CD4-positive, CD25-positive, alpha-beta regulatory T cell (primary cell): Measurements from ENCODE around the gene RGS12. TPM values are rescaled to one million over a fixed set of nuclear protein-coding genes. Genes with fewer than 3 reads are reported as not detected.
A peak's percentile ranks its signal among the peaks of the same experiment; 100 is the strongest.

Experiments
- ATAC-seq, 2 donors: fragments of 150-1000 bp; cut with Tn5 transposase; one replicate each; pipeline ENCODE4 v1.10.0; 2021; ENCODE audit warnings: low read depth in 2 of 2, moderate number of reproducible peaks in 2 of 2, moderate library complexity in 1 of 2
- DNase-seq, 3 donors: peaks; one replicate each; pipeline versions ENCODE4 v3.0.0 to v3.0.0-alpha.2; 2012 to 2022; ENCODE audit warnings: mixed read lengths in 1 of 3
- H3K27ac ChIP-seq: one replicate; pipeline ENCODE4 v1.7.0; 2013; ENCODE audit warnings: mild to moderate bottlenecking, low read length; ENCODE audit not compliant: insufficient read depth, poor library complexity, severe bottlenecking
- H3K27me3 ChIP-seq: one replicate; pipeline ENCODE4 v1.7.0; 2013; ENCODE audit warnings: low read length; ENCODE audit not compliant: control insufficient read depth, insufficient read depth
- H3K36me3 ChIP-seq: one replicate; pipeline ENCODE4 v1.7.0; 2013; ENCODE audit warnings: mild to moderate bottlenecking, low read length, moderate library complexity; ENCODE audit not compliant: control insufficient read depth, insufficient read depth
- H3K4me1 ChIP-seq: 2 replicates; pipeline ENCODE4 v1.7.0; 2013; ENCODE audit warnings: mild to moderate bottlenecking, low read length; ENCODE audit not compliant: insufficient read depth, control insufficient read depth, poor library complexity, severe bottlenecking
- H3K4me3 ChIP-seq: one replicate; pipeline ENCODE4 v1.7.0; 2013; ENCODE audit warnings: low read depth, mild to moderate bottlenecking, low read length, moderate library complexity
- H3K9me3 ChIP-seq, 2 experiments: 1 replicate in 1 of 2; 2 replicates in 1 of 2; pipeline ENCODE4 v1.7.0; 2013; ENCODE audit warnings: low read length in 2 of 2, mild to moderate bottlenecking in 1 of 2, moderate library complexity in 1 of 2; ENCODE audit not compliant: control insufficient read depth in 2 of 2
- H3K27ac Mint-ChIP-seq, 3 donors: one replicate each; pipeline ENCODE4 v1.8.0; 2020 to 2022; ENCODE audit warnings: mild to moderate bottlenecking in 3 of 3, mixed read lengths in 3 of 3, moderate library complexity in 2 of 3
- H3K27me3 Mint-ChIP-seq: one replicate; pipeline ENCODE4 v1.8.0; 2022; ENCODE audit warnings: mild to moderate bottlenecking, mixed read lengths
- H3K36me3 Mint-ChIP-seq: one replicate; pipeline ENCODE4 v1.8.0; 2020; ENCODE audit warnings: mixed read lengths
- H3K4me1 Mint-ChIP-seq, 4 donors: one replicate each; pipeline ENCODE4 v1.8.0; 2020 to 2022; ENCODE audit warnings: mixed read lengths in 4 of 4, mild to moderate bottlenecking in 1 of 4
- H3K4me3 Mint-ChIP-seq, 4 donors: one replicate each; pipeline ENCODE4 v1.8.0; 2020 to 2022; ENCODE audit warnings: mild to moderate bottlenecking in 4 of 4, mixed read lengths in 4 of 4, moderate library complexity in 3 of 4
- H3K9me3 Mint-ChIP-seq, 7 donors: one replicate each; pipeline ENCODE4 v1.8.0; 2020 to 2022; ENCODE audit warnings: mixed read lengths in 7 of 7, mild to moderate bottlenecking in 3 of 7, moderate library complexity in 2 of 7
- polyA plus RNA-seq, 4 donors: library from polyadenylated mRNA; unstranded; fragments of 300-500 nt; fragmentation: Illumina TruSeq; gene quantifications; one replicate each; pipeline ENCODE4 v1.2.3, GENCODE V29; 2021
- total RNA-seq: library from RNA; stranded (reverse); gene quantifications from one replicate; pipeline ENCODE4 v1.2.3, GENCODE V29; 2022

Gene RGS12
- total and polyA plus RNA-seq, 5 donors from 2014 or later: 3.7 to 27.6 (median 6.6) TPM

GRCh38 chr4:3332498-3332897 lies 39.7 kb downstream of the RGS12 start:
- Histone ChIP-seq H3K27me3 (no peaks in the 10 kb centered on the region), H3K27ac (no peak overlapping the region), H3K9me3 (no peaks in the 10 kb centered on the region), H3K4me3 (no peak overlapping the region), H3K36me3 (no peaks in the 10 kb centered on the region), H3K4me1 (peaks cover 4% of the 10 kb centered on the region)
- no peaks in the 10 kb centered on the region for H3K9me3 Mint-ChIP-seq
- ATAC-seq: no peak
- H3K36me3 Mint-ChIP-seq: peaks cover 8% of the 10 kb centered on the region
- no peaks in the 10 kb centered on the region for H3K27me3 Mint-ChIP-seq
- H3K4me3 Mint-ChIP-seq: no peak overlapping the region
- no peak for DNase-seq
- H3K4me1 Mint-ChIP-seq: peaks cover 7 to 61% (median 15%) of the 10 kb centered on the region in 4 donors
- H3K27ac Mint-ChIP-seq: no peak overlapping the region

GRCh38 chr4:3334316-3334715 lies 41.5 kb downstream of the RGS12 start:
- H3K4me3 Mint-ChIP-seq: no peak overlapping the region
- no peaks in the 10 kb centered on the region for H3K36me3 ChIP-seq
- H3K4me3 ChIP-seq: no peak overlapping the region
- no peaks in the 10 kb centered on the region for H3K27me3 Mint-ChIP-seq
- H3K4me1 Mint-ChIP-seq: peaks cover 0 to 52% (median 14%) of the 10 kb centered on the region in 4 donors
- no peaks in the 10 kb centered on the region for H3K9me3 ChIP-seq
- no peak overlapping the region for H3K27ac Mint-ChIP-seq
- H3K27ac ChIP-seq: no peak overlapping the region
- no peaks in the 10 kb centered on the region for H3K27me3 ChIP-seq
- peaks cover 6% of the 10 kb centered on the region for H3K36me3 Mint-ChIP-seq
- peaks cover 4% of the 10 kb centered on the region for H3K4me1 ChIP-seq
- ATAC-seq: no peak
- no peaks in the 10 kb centered on the region for H3K9me3 Mint-ChIP-seq
- no peak for DNase-seq

GRCh38 chr4:3335385-3335784 lies 42.6 kb downstream of the RGS12 start:
- Mint-ChIP-seq H3K27ac (peak overlapping the region in 1 of 3 donors; percentile 69), H3K4me1 (peaks cover 0 to 53% (median 14%) of the 10 kb centered on the region in 4 donors)

GRCh38 chr4:3335982-3336381 lies 43.2 kb downstream of the RGS12 start:
- H3K9me3 Mint-ChIP-seq: no peaks in the 10 kb centered on the region
- H3K4me1 ChIP-seq: peaks cover 4% of the 10 kb centered on the region

More at GRCh38 chr4:3335385-3335784, 42.6 kb downstream of the RGS12 start:
- Histone ChIP-seq H3K9me3 (no peaks in the 10 kb centered on the region), H3K4me1 (peaks cover 4% of the 10 kb centered on the region), H3K4me3 (no peak overlapping the region), H3K27me3 (no peaks in the 10 kb centered on the region), H3K27ac (no peak overlapping the region), H3K36me3 (no peaks in the 10 kb centered on the region)
- Mint-ChIP-seq H3K4me3 (no peak overlapping the region), H3K36me3 (peaks cover 6% of the 10 kb centered on the region), H3K27me3 (no peaks in the 10 kb centered on the region), H3K9me3 (no peaks in the 10 kb centered on the region)
- ATAC-seq (no peak), DNase-seq (no peak)

GRCh38 chr4:3336382-3337356 lies 43.8 kb downstream of the RGS12 start:
- no peak overlapping the region for H3K4me3 ChIP-seq
- DNase-seq: no peak
- H3K4me1 ChIP-seq: peaks cover 4% of the 10 kb centered on the region
- H3K27ac Mint-ChIP-seq: no peak overlapping the region
- peaks cover 6% of the 10 kb centered on the region for H3K36me3 Mint-ChIP-seq
- no peak for ATAC-seq
- H3K27me3 Mint-ChIP-seq: no peaks in the 10 kb centered on the region
- no peaks in the 10 kb centered on the region for H3K9me3 Mint-ChIP-seq
- H3K4me1 Mint-ChIP-seq: peaks cover 0 to 49% (median 13%) of the 10 kb centered on the region in 4 donors
- no peaks in the 10 kb centered on the region for H3K9me3 ChIP-seq
- H3K27me3 ChIP-seq: no peaks in the 10 kb centered on the region
- H3K36me3 ChIP-seq: no peaks in the 10 kb centered on the region
- no peak overlapping the region for H3K27ac ChIP-seq
- no peak overlapping the region for H3K4me3 Mint-ChIP-seq

More at GRCh38 chr4:3335982-3336381, 43.2 kb downstream of the RGS12 start:
- H3K4me3 Mint-ChIP-seq: no peak overlapping the region
- ATAC-seq: no peak
- no peak overlapping the region for H3K4me3 ChIP-seq
- peaks cover 6% of the 10 kb centered on the region for H3K36me3 Mint-ChIP-seq
- H3K27ac Mint-ChIP-seq: no peak overlapping the region
- no peaks in the 10 kb centered on the region for H3K36me3 ChIP-seq
- no peak for DNase-seq
- H3K27me3 Mint-ChIP-seq: no peaks in the 10 kb centered on the region
- no peaks in the 10 kb centered on the region for H3K9me3 ChIP-seq
- no peak overlapping the region for H3K27ac ChIP-seq
- no peaks in the 10 kb centered on the region for H3K27me3 ChIP-seq
- peaks cover 0 to 49% (median 13%) of the 10 kb centered on the region in 4 donors for H3K4me1 Mint-ChIP-seq

- Histone ChIP-seq H3K4me1 (peaks cover 10% of the 10 kb centered on the region), H3K36me3 (no peaks in the 10 kb centered on the region), H3K4me3 (no peak overlapping the region), H3K27ac (no peak overlapping the region), H3K27me3 (no peaks in the 10 kb centered on the region), H3K9me3 (no peaks in the 10 kb centered on the region)
- no peak for DNase-seq
- no peaks in the 10 kb centered on the region for H3K27me3 Mint-ChIP-seq
- peaks cover 6 to 51% (median 14%) of the 10 kb centered on the region in 4 donors for H3K4me1 Mint-ChIP-seq
- no peaks in the 10 kb centered on the region for H3K9me3 Mint-ChIP-seq
- no peak for ATAC-seq
- no peak overlapping the region for H3K4me3 Mint-ChIP-seq
- peaks cover 6% of the 10 kb centered on the region for H3K36me3 Mint-ChIP-seq
- peak overlapping the region in 1 of 3 donors; percentile 21 for H3K27ac Mint-ChIP-seq
These were observed 44.5 kb downstream of the RGS12 start for GRCh38 chr4:3337357-3337732.

GRCh38 chr4:3337811-3338210 lies 45.0 kb downstream of the RGS12 start:
- Mint-ChIP-seq H3K4me3 (no peak overlapping the region), H3K4me1 (peaks cover 10 to 53% (median 16%) of the 10 kb centered on the region in 4 donors)
- H3K9me3 ChIP-seq: no peaks in the 10 kb centered on the region

More at GRCh38 chr4:3337811-3338210, 45.0 kb downstream of the RGS12 start:
- Histone ChIP-seq H3K27ac (no peak overlapping the region), H3K4me1 (peaks cover 13% of the 10 kb centered on the region), H3K36me3 (no peaks in the 10 kb centered on the region), H3K27me3 (no peaks in the 10 kb centered on the region), H3K4me3 (no peak overlapping the region)
- H3K27me3 Mint-ChIP-seq: no peaks in the 10 kb centered on the region
- H3K36me3 Mint-ChIP-seq: peaks cover 6% of the 10 kb centered on the region
- DNase-seq (no peak), ATAC-seq (no peak)
- H3K27ac Mint-ChIP-seq: no peak overlapping the region
- no peaks in the 10 kb centered on the region for H3K9me3 Mint-ChIP-seq
